Panc1 (cell line): ENCODE results near the gene KMO. TPM values are rescaled to one million over a fixed set of nuclear protein-coding genes. Genes with fewer than 3 reads are reported as not detected.

Source experiments
- ATAC-seq: fragments of 200-7000 bp; cut with Tn5 transposase; 2 replicates; pipeline ENCODE4 v1.9.1; 2020; ENCODE audit warnings: mild to moderate bottlenecking, moderate library complexity
- BruUV-seq: library from RNA; stranded (reverse); fragments of 400-500 nt; replicated peaks from 2 replicates; lab custom pipeline; 2021; lab: Mats Ljungman, UMichigan
- CTCF ChIA-PET: fragments of 300-600 bp; sonication (Branson Sonifier 250); formaldehyde crosslinking; loops from one replicate; lab custom pipeline; 2022; ENCODE audit warnings: antibody characterized with exemption; lab: Charles Lee
- POLR2A ChIA-PET: fragments of 300-600 bp; sonication (Branson Sonifier 250); formaldehyde crosslinking; loops from one replicate; lab custom pipeline; 2022; ENCODE audit warnings: antibody characterized with exemption; lab: Charles Lee
- DNase-seq: peaks from one replicate; pipeline ENCODE4 v3.0.0-alpha.2; 2010; ENCODE audit warnings: low read depth, low spot score
- H3K27ac ChIP-seq: 2 replicates; pipeline ENCODE4 v1.5.1; 2011; ENCODE audit warnings: mild to moderate bottlenecking, low read length, inconsistent platforms
- H3K27me3 ChIP-seq: fragments of 200-500 bp; sonication (Bioruptor generic); 2 replicates; pipeline ENCODE4 v1.6.0; 2014; ENCODE audit warnings: low read length, inconsistent platforms; ENCODE audit not compliant: control insufficient read depth, insufficient read depth
- H3K36me3 ChIP-seq: fragments of 200-500 bp; sonication (Bioruptor generic); 2 replicates; pipeline ENCODE4 v1.5.1; 2014; ENCODE audit warnings: inconsistent platforms, mild to moderate bottlenecking, low read length, moderate library complexity; ENCODE audit not compliant: control insufficient read depth, insufficient read depth
- H3K4me1 ChIP-seq: 2 replicates; pipeline ENCODE4 v1.5.1; 2011; ENCODE audit warnings: inconsistent platforms, mild to moderate bottlenecking, low read length, moderate library complexity; ENCODE audit not compliant: control insufficient read depth, insufficient read depth
- H3K4me3 ChIP-seq, 2 experiments: 2 replicates each; pipeline ENCODE4 v1.5.1; 2011 to 2012; ENCODE audit warnings: low read depth in 2 of 2, low read length in 2 of 2, mild to moderate bottlenecking in 2 of 2, inconsistent platforms in 1 of 2, moderate library complexity in 1 of 2
- H3K9me3 ChIP-seq: fragments of 200-500 bp; sonication (Bioruptor generic); 2 replicates; pipeline ENCODE4 v1.5.1; 2014; ENCODE audit warnings: low read depth, mild to moderate bottlenecking, inconsistent platforms, low read length, moderate library complexity; ENCODE audit not compliant: control insufficient read depth, insufficient read depth
- CTCF ChIP-seq: fragments of 450-650 bp; IDR thresholded peaks from 2 replicates; pipeline ENCODE4 v1.5.1; 2017; ENCODE audit warnings: mild to moderate bottlenecking
- POLR2AphosphoS5 ChIP-seq: IDR thresholded peaks from 2 replicates; pipeline ENCODE4 v1.6.1; 2012; ENCODE audit warnings: mild to moderate bottlenecking, low read depth, low read length, moderate library complexity
- REST ChIP-seq, 2 experiments: IDR thresholded peaks; 2 replicates each; pipeline ENCODE4 v1.6.1; 2011 to 2012; ENCODE audit warnings: low read depth in 2 of 2, control low read depth in 1 of 2, low read length in 1 of 2, mild to moderate bottlenecking in 1 of 2, moderate library complexity in 1 of 2; ENCODE audit not compliant: insufficient read depth in 1 of 2
- SIN3A ChIP-seq: IDR thresholded peaks from 2 replicates; pipeline ENCODE4 v1.6.1; 2012; ENCODE audit warnings: low read depth, mild to moderate bottlenecking, low read length, moderate library complexity, borderline replicate concordance; ENCODE audit not compliant: insufficient read depth
- TCF7L2 ChIP-seq: IDR thresholded peaks from 2 replicates; pipeline ENCODE4 v1.6.1; 2011; ENCODE audit warnings: mild to moderate bottlenecking, low read depth, low read length, inconsistent platforms
- in situ Hi-C: cut with HindIII; loops from 2 replicates; pipeline ENCODE4 v1.10.0; 2016; ENCODE audit warnings: low sequenced_read_pairs, low pct_unique_long_range_greater_than_20kb
- intact Hi-C: fragments of 100-400 bp; cut with micrococcal nuclease; formaldehyde crosslinking; loops from one replicate; pipeline ENCODE4 v1.10.0; 2022; ENCODE audit not compliant: unreplicated experiment
- total RNA-seq: library from RNA; stranded (reverse); gene quantifications from one replicate; pipeline ENCODE4 v1.2.1, GENCODE V29; 2021; ENCODE audit not compliant: unreplicated experiment

KMO gene
- total RNA-seq, 1 experiment from 2014 or later = 1.8 TPM

DNA sequence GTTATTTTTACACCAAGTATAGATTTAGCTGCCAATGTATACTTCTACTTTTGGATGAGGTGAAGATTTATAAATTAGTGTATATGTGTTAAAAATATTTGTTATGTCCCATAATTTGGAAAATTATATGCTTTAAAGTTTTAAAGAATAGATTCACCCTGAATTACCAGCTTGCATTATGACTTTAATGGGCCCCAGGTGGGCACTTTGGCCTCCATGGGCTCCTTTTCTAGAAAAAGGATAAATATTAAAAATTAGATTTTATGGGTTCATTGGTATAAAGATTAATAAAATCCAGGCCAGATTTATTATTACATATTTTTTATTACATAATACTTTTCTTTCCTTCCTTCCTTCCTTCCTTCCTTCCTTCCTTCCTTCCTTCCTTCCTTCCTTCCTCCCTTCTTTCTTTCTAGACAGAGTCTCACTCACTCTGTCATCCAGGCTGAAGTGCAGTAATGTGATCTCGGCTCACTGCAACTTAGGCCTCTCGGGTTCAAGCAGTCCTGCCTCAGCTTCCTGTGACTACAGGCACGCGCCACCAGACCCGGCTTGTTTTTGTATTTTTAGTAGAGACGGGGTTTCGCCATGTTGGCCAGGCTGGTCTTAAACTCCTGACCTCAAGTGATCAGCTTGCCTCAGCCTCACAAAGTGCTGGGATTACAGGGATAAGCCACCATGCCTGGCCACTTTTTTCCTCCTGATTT is 21.9 kb downstream of the KMO start:
- ChIA-PET POLR2A (no interaction called here), CTCF (interaction anchor here (0.5 to 0.7 kb wide), 2 partner anchors 620 to 1407 kb away, joined by 5 to 6 read pairs; no protein-coding TSS in a partner anchor)
- no peak for DNase-seq
- no peak for TF ChIP-seq SIN3A
- no peak for TF ChIP-seq POLR2AphosphoS5
- TF ChIP-seq TCF7L2 = no peak
- TF ChIP-seq REST (IDR thresholded peaks at IDR 0.05; ENCODE audit: insufficient read depth in 1 of 2, low read depth in 2 of 2, low read length in 1 of 2) = no peak
- TF ChIP-seq CTCF = no peak
- H3K27ac ChIP-seq = no peak overlapping the region
- no peaks in the 10 kb centered on the region for H3K27me3 ChIP-seq
- ATAC-seq = no peak
- intact Hi-C loops (no loop called here), in situ Hi-C loops (no loop called here)
- H3K36me3 ChIP-seq = no peaks in the 10 kb centered on the region
- no peak overlapping the region for H3K4me3 ChIP-seq
- H3K9me3 ChIP-seq = no peaks in the 10 kb centered on the region
- peaks cover 2% of the 10 kb centered on the region; the same call in 1 of the 2 replicates for H3K4me1 ChIP-seq
- no TSS peak for BruUV-seq

DNA sequence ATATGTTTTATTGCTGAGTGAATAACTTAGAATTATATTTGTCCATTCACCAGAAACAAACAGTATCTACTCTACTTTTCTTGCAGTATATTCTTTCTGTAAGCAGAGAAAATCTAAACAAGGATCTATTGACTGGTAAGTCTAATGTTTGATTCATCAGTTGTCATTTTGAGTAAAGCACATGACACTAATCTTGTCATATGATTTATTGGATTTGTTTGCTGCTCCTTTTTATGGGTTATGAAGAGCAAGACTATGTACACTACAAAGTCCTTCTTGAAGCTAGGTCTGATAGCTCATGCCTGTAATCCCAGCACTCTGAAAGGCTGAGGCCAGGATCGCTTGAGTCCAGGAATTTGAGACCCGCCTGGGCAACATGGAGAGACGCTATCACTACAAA is 23.3 kb downstream of the KMO start:
- peaks cover 2% of the 10 kb centered on the region; the same call in 1 of the 2 replicates for H3K4me1 ChIP-seq
- no peaks in the 10 kb centered on the region for H3K27me3 ChIP-seq
- H3K9me3 ChIP-seq = no peaks in the 10 kb centered on the region
- no peak overlapping the region for H3K27ac ChIP-seq
- no peak for TF ChIP-seq SIN3A
- TF ChIP-seq TCF7L2 = no peak
- TF ChIP-seq REST (IDR thresholded peaks at IDR 0.05; ENCODE audit: insufficient read depth in 1 of 2, low read depth in 2 of 2, low read length in 1 of 2) = no peak
- TF ChIP-seq POLR2AphosphoS5 = no peak
- H3K4me3 ChIP-seq = no peak overlapping the region
- H3K36me3 ChIP-seq = no peaks in the 10 kb centered on the region
- ATAC-seq (no peak), DNase-seq (no peak)
- ChIA-PET POLR2A (interaction anchor here (0.6 kb wide), 1 partner anchor 25 kb away, joined by 3 read pairs; no protein-coding TSS in a partner anchor), CTCF (no interaction called here)
- intact Hi-C loops (no loop called here), in situ Hi-C loops (no loop called here)
- no TSS peak for BruUV-seq
